GM10266 (cell line): ENCODE data around the gene GDPD4.

ENCODE experiments used
- DNase-seq: peaks from one replicate; pipeline ENCODE4 v3.0.0; 2012; ENCODE audit errors: extremely low spot score
- TF ChIP-seq, protein P1 (sequence below): IDR thresholded peaks from 2 replicates; pipeline ENCODE4 v1.5.1; 2012; ENCODE audit warnings: mild to moderate bottlenecking, low read depth; ENCODE audit not compliant: control insufficient read depth, insufficient read depth; ENCODE audit errors: missing control alignments

Gene GDPD4

DNA sequence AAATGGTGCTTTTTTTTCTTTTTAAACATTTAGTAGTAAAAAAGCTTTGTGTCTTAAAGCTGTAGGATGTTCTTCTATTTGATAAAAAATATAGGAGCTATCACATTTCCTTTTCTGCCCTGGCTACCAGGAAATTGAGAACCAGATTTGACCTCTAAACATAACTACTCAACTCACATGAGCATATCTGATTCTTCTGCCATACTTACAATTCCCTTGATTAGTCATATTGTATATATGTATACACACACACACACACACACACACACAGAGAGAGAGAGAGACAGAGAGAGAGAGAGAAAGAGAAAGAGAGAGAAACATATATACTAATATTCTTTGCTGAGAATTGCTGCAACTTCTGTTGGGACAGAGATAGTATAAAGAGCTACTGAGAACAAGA lies 23.0 kb upstream of the GDPD4 start:
- TF ChIP-seq, protein P1, sequence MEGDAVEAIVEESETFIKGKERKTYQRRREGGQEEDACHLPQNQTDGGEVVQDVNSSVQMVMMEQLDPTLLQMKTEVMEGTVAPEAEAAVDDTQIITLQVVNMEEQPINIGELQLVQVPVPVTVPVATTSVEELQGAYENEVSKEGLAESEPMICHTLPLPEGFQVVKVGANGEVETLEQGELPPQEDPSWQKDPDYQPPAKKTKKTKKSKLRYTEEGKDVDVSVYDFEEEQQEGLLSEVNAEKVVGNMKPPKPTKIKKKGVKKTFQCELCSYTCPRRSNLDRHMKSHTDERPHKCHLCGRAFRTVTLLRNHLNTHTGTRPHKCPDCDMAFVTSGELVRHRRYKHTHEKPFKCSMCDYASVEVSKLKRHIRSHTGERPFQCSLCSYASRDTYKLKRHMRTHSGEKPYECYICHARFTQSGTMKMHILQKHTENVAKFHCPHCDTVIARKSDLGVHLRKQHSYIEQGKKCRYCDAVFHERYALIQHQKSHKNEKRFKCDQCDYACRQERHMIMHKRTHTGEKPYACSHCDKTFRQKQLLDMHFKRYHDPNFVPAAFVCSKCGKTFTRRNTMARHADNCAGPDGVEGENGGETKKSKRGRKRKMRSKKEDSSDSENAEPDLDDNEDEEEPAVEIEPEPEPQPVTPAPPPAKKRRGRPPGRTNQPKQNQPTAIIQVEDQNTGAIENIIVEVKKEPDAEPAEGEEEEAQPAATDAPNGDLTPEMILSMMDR = no peak
- DNase-seq = no peak

DNA sequence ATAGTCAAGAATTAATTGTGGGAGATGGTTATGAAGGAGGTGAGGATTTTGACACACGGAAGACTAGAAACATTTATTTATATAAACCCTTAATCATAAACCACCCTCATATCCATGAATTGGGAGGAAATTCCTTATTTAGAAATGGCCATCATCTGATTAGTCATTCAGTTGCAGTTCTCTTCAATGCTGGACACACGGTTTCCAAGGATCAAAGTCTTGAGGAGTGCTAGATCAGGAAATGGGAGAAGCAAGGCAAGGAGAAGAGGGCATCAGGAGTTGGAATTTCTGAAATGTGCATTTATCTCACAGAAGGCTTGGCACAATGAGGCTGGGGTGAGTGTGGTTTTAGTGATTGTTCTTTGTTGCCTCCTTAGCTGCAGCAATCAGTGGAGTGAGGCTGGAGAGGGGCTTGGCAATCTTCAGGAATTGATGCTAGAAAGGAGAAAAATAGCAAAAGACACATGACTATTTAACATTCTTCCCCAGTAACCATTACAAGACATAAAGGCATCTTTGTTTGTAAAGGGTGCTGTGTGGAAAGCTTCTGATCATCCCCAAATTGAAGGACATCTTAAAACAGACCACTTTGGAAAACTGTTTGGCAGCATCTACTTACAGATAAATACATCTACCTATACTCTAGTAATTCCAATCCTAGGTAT lies 21.6 kb upstream of the GDPD4 start:
- no peak for DNase-seq
- TF ChIP-seq, protein P1 = no peak

DNA sequence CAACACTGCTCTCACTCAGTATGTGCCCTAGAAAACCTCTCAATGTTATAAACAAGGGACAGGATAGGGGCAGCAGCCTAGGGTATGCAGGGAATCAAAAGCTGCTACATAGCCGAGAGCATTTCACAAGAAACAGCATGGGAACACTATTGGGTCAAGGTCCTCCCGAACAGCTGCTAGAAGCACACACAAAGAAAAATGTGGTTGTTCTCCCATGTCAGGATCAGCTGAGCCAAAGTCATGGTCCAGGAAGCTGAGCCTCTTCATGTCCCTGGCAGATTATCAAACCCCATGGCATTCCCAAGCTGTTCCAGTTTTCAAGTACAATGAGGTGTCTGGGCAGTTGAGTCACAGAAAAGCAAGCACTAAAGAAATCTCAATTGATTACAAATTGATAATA lies 21.0 kb upstream of the GDPD4 start:
- TF ChIP-seq, protein P1 = no peak
- no peak for DNase-seq

DNA sequence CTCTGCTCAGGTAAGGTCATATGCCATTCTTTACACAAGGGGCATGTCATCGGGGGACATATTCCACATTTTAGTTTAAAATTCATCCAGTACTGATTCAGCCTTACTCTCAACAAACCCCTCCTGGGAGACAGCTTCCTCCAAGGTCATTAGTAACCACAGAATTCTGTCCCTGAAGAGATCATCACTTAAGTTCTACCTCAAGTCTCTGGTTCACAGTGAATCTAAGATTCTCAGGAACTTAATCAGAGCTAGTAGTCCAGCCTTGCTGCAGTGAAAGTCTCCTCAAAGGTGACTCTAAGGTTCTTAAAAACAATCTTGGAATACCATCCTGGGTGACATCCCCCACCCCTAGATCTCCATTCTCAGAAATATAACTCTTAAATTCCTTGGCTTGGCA lies 18.9 kb upstream of the GDPD4 start:
- no peak for DNase-seq
- TF ChIP-seq, protein P1 = no peak

DNA sequence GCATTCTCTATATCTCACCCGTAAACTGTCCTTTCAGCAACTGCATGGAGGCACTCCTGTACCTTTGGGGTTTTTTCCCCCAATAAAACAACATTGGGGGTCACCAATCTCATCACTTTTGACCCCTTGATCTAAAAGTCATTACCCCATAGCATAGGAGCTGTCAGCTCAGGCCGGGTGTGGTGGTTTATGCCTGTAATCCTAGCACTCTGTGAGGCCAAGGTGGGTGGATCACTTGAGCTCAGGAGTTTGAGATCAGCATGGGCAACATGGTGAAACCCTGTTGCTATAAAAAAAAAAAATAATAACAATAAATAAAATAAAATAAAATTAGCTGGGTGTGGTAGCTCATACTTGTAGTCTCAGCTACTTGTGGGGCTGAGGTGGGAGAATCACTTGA lies 17.1 kb upstream of the GDPD4 start:
- DNase-seq = no peak
- TF ChIP-seq, protein P1 = no peak

DNA sequence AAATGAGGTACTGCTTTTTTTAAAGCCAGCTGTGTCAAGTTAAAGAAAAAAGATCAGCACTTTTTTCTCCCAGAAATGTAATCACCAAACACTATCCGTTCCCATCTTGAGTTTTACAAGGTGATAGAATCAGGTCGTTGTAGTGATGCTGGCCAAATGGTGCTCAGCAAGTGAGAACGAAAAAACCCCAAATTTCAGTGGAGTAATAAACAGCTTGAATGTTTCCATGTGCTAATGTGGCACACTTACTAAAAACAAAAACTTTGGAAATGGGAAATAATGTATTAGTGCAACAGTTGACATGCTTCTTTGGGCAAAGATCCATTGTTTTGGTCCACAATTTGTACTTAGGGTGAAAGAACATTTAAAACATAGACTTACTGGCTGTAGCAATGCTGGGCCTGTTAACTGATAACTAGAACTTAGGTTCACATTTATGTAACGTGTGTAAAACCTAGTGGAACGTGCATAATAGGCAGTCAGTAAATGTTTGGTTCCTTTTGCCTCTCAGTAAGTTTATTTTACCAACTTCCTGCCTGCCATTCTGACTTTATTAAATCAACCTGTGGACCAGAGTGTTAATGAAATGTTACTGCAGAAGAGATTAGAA lies 15.4 kb upstream of the GDPD4 start:
- TF ChIP-seq, protein P1 = no peak

DNA sequence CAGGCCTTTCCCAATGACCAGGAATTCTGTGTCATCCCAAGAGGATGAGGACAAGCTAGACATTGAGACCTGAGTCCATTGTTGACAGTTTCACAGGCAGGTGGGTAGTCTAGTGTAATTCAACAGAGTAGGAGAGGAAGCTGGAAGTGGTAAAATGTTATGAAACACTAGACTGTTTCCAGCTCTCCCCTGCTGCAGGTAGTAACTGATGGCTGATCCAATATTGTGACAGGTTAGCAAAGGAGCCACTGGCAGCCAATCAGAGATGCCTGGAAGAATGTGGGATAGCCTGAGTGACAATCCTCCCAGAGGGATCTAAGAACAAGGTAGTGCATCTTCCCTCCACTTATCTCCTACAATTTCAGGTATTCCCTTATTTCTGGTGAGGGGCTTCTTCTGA lies 10.6 kb upstream of the GDPD4 start:
- TF ChIP-seq, protein P1 = no peak
- no peak for DNase-seq

More for the DNA sequence above, 15.4 kb upstream of the GDPD4 start:
- DNase-seq = no peak
